Measurements from ENCODE around the gene SYNC. TPM values are rescaled to one million over a fixed set of nuclear protein-coding genes. Genes with fewer than 3 reads are reported as not detected.
A peak's percentile ranks its signal among the peaks of the same experiment; 100 is the strongest.
"Not testable (repeated sequence)": the region's sequence is repeated elsewhere in the genome, so short reads cannot be mapped to it uniquely, and the experiment has no call there.

Gene SYNC
- total and polyA plus RNA-seq, 3 experiments from 2014 or later = not detected

GRCh38 chr1:32718036-32718435, 15.5 kb upstream of the SYNC start:
- Histone ChIP-seq H3K4me1 (ENCODE audit: insufficient read depth, low read length) (no peaks in the 10 kb centered on the region), H3K27ac (ENCODE audit: low read depth, low read length) (no peak overlapping the region), H3K27me3 (ENCODE audit: insufficient read depth, low read length, poor library complexity, severe bottlenecking) (no peaks in the 10 kb centered on the region), H3K4me3 (ENCODE audit: low read length) (no peak overlapping the region), H3K9me3 (ENCODE audit: low read length) (no peaks in the 10 kb centered on the region), H3K36me3 (ENCODE audit: insufficient read depth, low read length) (no peaks in the 10 kb centered on the region)
- H3K4me1 Mint-ChIP-seq = peaks cover 0 to 16% (median 10%) of the 10 kb centered on the region in 3 donors
- H3K27ac Mint-ChIP-seq = no peak overlapping the region
- H3K36me3 Mint-ChIP-seq = no peaks in the 10 kb centered on the region
- DNase-seq = no peak
- H3K4me3 Mint-ChIP-seq = no peak overlapping the region
- CTCF ChIA-PET = interaction anchor here (1.1 to 1.7 kb wide), 2 partner anchors 18 to 55 kb away, joined by 3 read pairs; no protein-coding TSS in a partner anchor
- H3K27me3 Mint-ChIP-seq = peaks cover 16 to 20% of the 10 kb centered on the region in 2 donors
- POLR2A ChIA-PET = no interaction called here
- no peaks in the 10 kb centered on the region for H3K9me3 Mint-ChIP-seq

GRCh38 chr1:32717503-32717902, 14.9 kb upstream of the SYNC start:
- no peak for DNase-seq
- Histone ChIP-seq H3K27me3 (ENCODE audit: insufficient read depth, low read length, poor library complexity, severe bottlenecking) (no peaks in the 10 kb centered on the region), H3K9me3 (ENCODE audit: low read length) (no peaks in the 10 kb centered on the region), H3K36me3 (ENCODE audit: insufficient read depth, low read length) (no peaks in the 10 kb centered on the region), H3K27ac (ENCODE audit: low read depth, low read length) (no peak overlapping the region), H3K4me1 (ENCODE audit: insufficient read depth, low read length) (no peaks in the 10 kb centered on the region), H3K4me3 (ENCODE audit: low read length) (no peak overlapping the region)
- Mint-ChIP-seq H3K4me1 (peaks cover 0 to 16% (median 10%) of the 10 kb centered on the region in 3 donors), H3K27ac (peak overlapping the region in 1 of 8 donors; percentile 2), H3K27me3 (peaks cover 16 to 18% of the 10 kb centered on the region in 2 donors), H3K36me3 (no peaks in the 10 kb centered on the region), H3K4me3 (no peak overlapping the region), H3K9me3 (no peaks in the 10 kb centered on the region)
- ChIA-PET POLR2A (no interaction called here), CTCF (interaction anchor here (1.7 to 1.8 kb wide), 2 partner anchors 11 to 19 kb away, joined by 3 to 4 read pairs; no protein-coding TSS in a partner anchor)

GRCh38 chr1:32716312-32717148, 14.0 kb upstream of the SYNC start:
- Histone ChIP-seq H3K36me3 (ENCODE audit: insufficient read depth, low read length) (no peaks in the 10 kb centered on the region), H3K27ac (ENCODE audit: low read depth, low read length) (peak overlapping the region; percentile 66), H3K4me1 (ENCODE audit: insufficient read depth, low read length) (no peaks in the 10 kb centered on the region), H3K27me3 (ENCODE audit: insufficient read depth, low read length, poor library complexity, severe bottlenecking) (no peaks in the 10 kb centered on the region), H3K4me3 (ENCODE audit: low read length) (no peak overlapping the region), H3K9me3 (ENCODE audit: low read length) (no peaks in the 10 kb centered on the region)
- no peaks in the 10 kb centered on the region for H3K9me3 Mint-ChIP-seq
- H3K4me1 Mint-ChIP-seq = peaks cover 4 to 22% (median 12%) of the 10 kb centered on the region in 3 donors
- ChIA-PET POLR2A (no interaction called here), CTCF (interaction anchor here (1.7 to 1.8 kb wide), 2 partner anchors 10 to 20 kb away, joined by 3 to 4 read pairs; no protein-coding TSS in a partner anchor)
- H3K27me3 Mint-ChIP-seq = peaks cover 8 to 10% of the 10 kb centered on the region in 2 donors
- no peaks in the 10 kb centered on the region for H3K36me3 Mint-ChIP-seq
- peak overlapping the region in 3 of 8 donors; percentile 4 to 43 (median 43) for H3K27ac Mint-ChIP-seq
- peak in 1 of 5 donors; percentile 7 for DNase-seq
- H3K4me3 Mint-ChIP-seq = peak overlapping the region in 1 of 7 donors; percentile 45

- Mint-ChIP-seq H3K36me3 (no peaks in the 10 kb centered on the region), H3K27ac (peak overlapping the region in 1 of 8 donors; percentile 4), H3K4me1 (peaks cover 4 to 22% (median 12%) of the 10 kb centered on the region in 3 donors), H3K4me3 (peak overlapping the region in 1 of 7 donors; percentile 45), H3K27me3 (peaks cover 5 to 9% of the 10 kb centered on the region in 2 donors), H3K9me3 (no peaks in the 10 kb centered on the region)
- ChIA-PET POLR2A (no interaction called here), CTCF (interaction anchor here (1.8 to 10.8 kb wide), 2 partner anchors 9 to 59 kb away, joined by 4 to 114 read pairs; no protein-coding TSS in a partner anchor)
- no peaks in the 10 kb centered on the region for H3K4me1 ChIP-seq (ENCODE audit: insufficient read depth, low read length)
- H3K27ac ChIP-seq (ENCODE audit: low read depth, low read length) = no peak overlapping the region
- no peak overlapping the region for H3K4me3 ChIP-seq (ENCODE audit: low read length)
- H3K9me3 ChIP-seq (ENCODE audit: low read length) = no peaks in the 10 kb centered on the region
- no peaks in the 10 kb centered on the region for H3K27me3 ChIP-seq (ENCODE audit: insufficient read depth, low read length, poor library complexity, severe bottlenecking)
- H3K36me3 ChIP-seq (ENCODE audit: insufficient read depth, low read length) = no peaks in the 10 kb centered on the region
- DNase-seq = no peak
Measured at GRCh38 chr1:32715901-32716311, 13.3 kb upstream of the SYNC start.

- H3K27me3 ChIP-seq (ENCODE audit: insufficient read depth, low read length, poor library complexity, severe bottlenecking) = no peaks in the 10 kb centered on the region
Measured at GRCh38 chr1:32714277-32714676, 11.7 kb upstream of the SYNC start.

GRCh38 chr1:32713081-32713480, 10.5 kb upstream of the SYNC start:
- Mint-ChIP-seq H3K9me3 (no peaks in the 10 kb centered on the region), H3K27ac (no peak overlapping the region), H3K27me3 (peaks cover 0 to 5% of the 10 kb centered on the region in 2 donors), H3K4me1 (peaks cover 4 to 22% (median 13%) of the 10 kb centered on the region in 3 donors), H3K4me3 (peak overlapping the region in 3 of 7 donors; percentile 26 to 51 (median 35)), H3K36me3 (no peaks in the 10 kb centered on the region)
- ChIA-PET CTCF (interaction anchor here (0.6 to 10.8 kb wide), 32 partner anchors 9 to 371 kb away, joined by 3 to 114 read pairs (median 6); partner anchors contain the start of genes FNDC5, RBBP4, SYNC and ZBTB8OS), POLR2A (interaction anchor here (0.5 kb wide), 2 partner anchors 49 to 637 kb away, joined by 3 read pairs; no protein-coding TSS in a partner anchor)
- Histone ChIP-seq H3K4me1 (ENCODE audit: insufficient read depth, low read length) (no peaks in the 10 kb centered on the region), H3K27me3 (ENCODE audit: insufficient read depth, low read length, poor library complexity, severe bottlenecking) (no peaks in the 10 kb centered on the region), H3K27ac (ENCODE audit: low read depth, low read length) (no peak overlapping the region), H3K36me3 (ENCODE audit: insufficient read depth, low read length) (no peaks in the 10 kb centered on the region), H3K9me3 (ENCODE audit: low read length) (no peaks in the 10 kb centered on the region), H3K4me3 (ENCODE audit: low read length) (no peak overlapping the region)
- no peak for DNase-seq

More at GRCh38 chr1:32714277-32714676, 11.7 kb upstream of the SYNC start:
- no peaks in the 10 kb centered on the region for H3K9me3 Mint-ChIP-seq
- Histone ChIP-seq H3K4me3 (ENCODE audit: low read length) (no peak overlapping the region), H3K36me3 (ENCODE audit: insufficient read depth, low read length) (no peaks in the 10 kb centered on the region), H3K9me3 (ENCODE audit: low read length) (no peaks in the 10 kb centered on the region), H3K27ac (ENCODE audit: low read depth, low read length) (no peak overlapping the region), H3K4me1 (ENCODE audit: insufficient read depth, low read length) (no peaks in the 10 kb centered on the region)
- ChIA-PET POLR2A (interaction anchor here (0.7 kb wide), 1 partner anchor 371 kb away, joined by 3 read pairs; no protein-coding TSS in a partner anchor), CTCF (interaction anchor here (6.0 to 10.8 kb wide), 2 partner anchors 60 to 159 kb away, joined by 112 to 114 read pairs; partner anchors contain the start of gene FNDC5)
- H3K4me3 Mint-ChIP-seq = peak overlapping the region in 1 of 7 donors; percentile 18
- no peak for DNase-seq
- peaks cover 4 to 9% of the 10 kb centered on the region in 2 donors for H3K27me3 Mint-ChIP-seq
- no peak overlapping the region for H3K27ac Mint-ChIP-seq
- H3K36me3 Mint-ChIP-seq = no peaks in the 10 kb centered on the region
- H3K4me1 Mint-ChIP-seq = peaks cover 4 to 22% (median 13%) of the 10 kb centered on the region in 3 donors

- not testable (repeated sequence) for H3K4me1 ChIP-seq (ENCODE audit: insufficient read depth, low read length); H3K9me3 ChIP-seq (ENCODE audit: low read length); H3K9me3 Mint-ChIP-seq; H3K4me3 Mint-ChIP-seq; H3K36me3 Mint-ChIP-seq; H3K27me3 Mint-ChIP-seq; H3K27ac ChIP-seq (ENCODE audit: low read depth, low read length); H3K27ac Mint-ChIP-seq; H3K36me3 ChIP-seq (ENCODE audit: insufficient read depth, low read length); H3K27me3 ChIP-seq (ENCODE audit: insufficient read depth, low read length, poor library complexity, severe bottlenecking); H3K4me3 ChIP-seq (ENCODE audit: low read length); DNase-seq
- ChIA-PET CTCF (interaction anchor here (0.9 to 10.8 kb wide), 12 partner anchors 9 to 207 kb away, joined by 3 to 114 read pairs (median 10); partner anchors contain the start of genes FNDC5 and SYNC), POLR2A (interaction anchor here (0.6 to 0.7 kb wide), 2 partner anchors 51 to 165 kb away, joined by 3 to 5 read pairs; no protein-coding TSS in a partner anchor)
- peaks cover 4 to 11% (median 8%) of the 10 kb centered on the region in 3 donors for H3K4me1 Mint-ChIP-seq
Measured at GRCh38 chr1:32711221-32711620, 8.7 kb upstream of the SYNC start.

Data from CD8-positive, alpha-beta memory T cell (primary cell).